Endothelial cell of umbilical vein (primary cell): Measurements from ENCODE around the gene CDK11B. TPM values are rescaled to one million over a fixed set of nuclear protein-coding genes. Genes with fewer than 3 reads are reported as not detected.
"Not testable (repeated sequence)": the region's sequence is repeated elsewhere in the genome, so short reads cannot be mapped to it uniquely, and the experiment has no call there.

Experiments used
- BruUV-seq: library from RNA; stranded (reverse); fragments of 400-500 nt; replicated peaks from 2 replicates; lab custom pipeline; 2021; lab: Mats Ljungman, UMichigan
- CTCF ChIA-PET: fragments of 300-600, 350-600 bp; sonication (Branson Sonifier 250); formaldehyde crosslinking; loops from one replicate; lab custom pipeline; 2021; ENCODE audit warnings: antibody characterized with exemption, inconsistent platforms; lab: Charles Lee
- POLR2A ChIA-PET: fragments of 300-600, 350-600 bp; sonication (Branson Sonifier 250); formaldehyde crosslinking; loops from one replicate; lab custom pipeline; 2021; ENCODE audit warnings: antibody characterized with exemption, inconsistent platforms; lab: Charles Lee
- DNase-seq: peaks from one replicate; pipeline ENCODE4 v3.0.0-alpha.2; 2011; ENCODE audit warnings: low read depth, low spot score
- FAIRE-seq: peaks from 2 replicates; lab custom pipeline; 2011; peaks lifted over from hg19 to GRCh38; lab: Jason Lieb, UNC
- H2AFZ ChIP-seq: 2 replicates; pipeline ENCODE4 v1.6.0; 2012; ENCODE audit warnings: low read depth, low read length, control low read depth, inconsistent platforms
- H3K27ac ChIP-seq: 2 replicates; pipeline ENCODE4 v1.5.1; 2011; ENCODE audit warnings: low read depth, mild to moderate bottlenecking, control low read depth, low read length, moderate library complexity; ENCODE audit not compliant: insufficient read depth
- H3K27me3 ChIP-seq, 2 experiments: 2 replicates each; pipeline versions ENCODE4 v1.6.0 to v1.6.1; 2011; ENCODE audit warnings: low read length in 2 of 2, mixed read lengths in 1 of 2; ENCODE audit not compliant: control insufficient read depth in 2 of 2, insufficient read depth in 2 of 2
- H3K36me3 ChIP-seq, 2 experiments: 2 replicates in 1 of 2; 3 replicates in 1 of 2; pipeline ENCODE4 v1.5.1; 2011; ENCODE audit warnings: low read length in 2 of 2, mild to moderate bottlenecking in 1 of 2, moderate library complexity in 1 of 2; ENCODE audit not compliant: control insufficient read depth in 2 of 2, insufficient read depth in 2 of 2; ENCODE audit errors: extremely low read depth in 1 of 2
- H3K4me1 ChIP-seq: 3 replicates; pipeline ENCODE4 v1.5.1; 2011; ENCODE audit warnings: mild to moderate bottlenecking, low read length; ENCODE audit not compliant: control insufficient read depth, insufficient read depth; ENCODE audit errors: extremely low read depth
- H3K4me2 ChIP-seq: 2 replicates; pipeline ENCODE4 v1.6.1; 2011; ENCODE audit warnings: low read length, control low read depth, mixed read lengths; ENCODE audit not compliant: insufficient read depth
- H3K4me3 ChIP-seq, 3 experiments: fragments of 200-600 bp in 1 of 3; sonication (generic), shearing (Covaris generic) in 1 of 3; replicated peaks in 1 of 3; 2 replicates each; pipeline ENCODE4 v1.5.1; 2011 to 2016; ENCODE audit warnings: control low read depth in 3 of 3, low read length in 3 of 3, mild to moderate bottlenecking in 2 of 3, inconsistent platforms in 1 of 3, low read depth in 1 of 3, moderate library complexity in 1 of 3; ENCODE audit not compliant: insufficient read depth in 1 of 3
- H3K79me2 ChIP-seq: 2 replicates; pipeline ENCODE4 v1.6.0; 2012; ENCODE audit warnings: low read length, inconsistent platforms; ENCODE audit not compliant: control insufficient read depth, insufficient read depth
- H3K9ac ChIP-seq: replicated peaks from 2 replicates; pipeline ENCODE3; 2011; ENCODE audit warnings: low read length, control low read depth; ENCODE audit not compliant: insufficient read depth; ENCODE audit errors: extremely low read depth
- H3K9me1 ChIP-seq: replicated peaks from 3 replicates; pipeline ENCODE4 v1.6.0; 2011; ENCODE audit warnings: mild to moderate bottlenecking, low read length; ENCODE audit not compliant: control insufficient read depth, insufficient read depth; ENCODE audit errors: extremely low read depth
- H3K9me3 ChIP-seq: replicated peaks from 2 replicates; pipeline ENCODE4 v1.5.1; 2012; ENCODE audit warnings: low read length, inconsistent platforms; ENCODE audit not compliant: control insufficient read depth, insufficient read depth
- H4K20me1 ChIP-seq: replicated peaks from 2 replicates; pipeline ENCODE3; 2011; ENCODE audit warnings: mild to moderate bottlenecking, low read length; ENCODE audit not compliant: control insufficient read depth, insufficient read depth; ENCODE audit errors: extremely low read depth
- dilution Hi-C: fragments of 300-500 bp; cut with MboI; formaldehyde crosslinking; loops from one replicate; pipeline ENCODE4 v1.15.0; 2019; ENCODE audit warnings: low sequenced_read_pairs; ENCODE audit not compliant: extremely low pct_ligation_motif_present
- intact Hi-C: fragments of 100-400 bp; cut with micrococcal nuclease; formaldehyde crosslinking; loops from one replicate; pipeline ENCODE4 v1.10.0; 2022
- polyA plus RNA-seq, 4 experiments: library from polyadenylated mRNA; depleted of rRNA in 3 of 4; stranded (reverse) in 3 of 4; unstranded in 1 of 4; fragments of >200 nt; gene quantifications; 2 replicates each; pipeline versions ENCODE4 v1.2.1 to v1.2.3, GENCODE V29; 2011 to 2012; ENCODE audit warnings: missing spikeins in 1 of 4
- total RNA-seq: library from RNA; stranded (reverse); gene quantifications from 2 replicates; pipeline ENCODE4 v1.2.3, GENCODE V29; 2021

CDK11B gene
- total and polyA plus RNA-seq, 2 donors (not counting 3 experiments of a cell fraction or from before 2014, with no cell fraction given): 16.4 to 32.0 TPM

DNA sequence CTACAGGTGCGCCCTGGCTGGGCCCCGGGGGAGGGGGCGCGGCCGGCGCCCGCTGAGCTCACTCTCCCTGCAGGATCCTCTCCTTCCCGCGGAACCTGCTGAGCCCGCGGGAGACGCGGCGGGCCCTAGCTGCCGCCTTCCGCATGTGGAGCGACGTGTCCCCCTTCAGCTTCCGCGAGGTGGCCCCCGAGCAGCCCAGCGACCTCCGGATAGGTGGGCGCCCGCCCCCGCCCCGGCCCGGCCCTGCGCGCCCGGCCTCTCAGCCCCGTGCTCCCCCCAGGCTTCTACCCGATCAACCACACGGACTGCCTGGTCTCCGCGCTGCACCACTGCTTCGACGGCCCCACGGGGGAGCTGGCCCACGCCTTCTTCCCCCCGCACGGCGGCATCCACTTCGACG, 41.3 kb upstream of the CDK11B start:
- H3K9me1 ChIP-seq, H3K36me3 ChIP-seq, H3K9me3 ChIP-seq, H3K4me2 ChIP-seq, CTCF ChIA-PET, DNase-seq, H2AFZ ChIP-seq, H3K79me2 ChIP-seq, BruUV-seq, H3K4me1 ChIP-seq, H3K9ac ChIP-seq, H3K27me3 ChIP-seq, FAIRE-seq, POLR2A ChIA-PET, dilution Hi-C loops, intact Hi-C loops, H3K4me3 ChIP-seq, H3K27ac ChIP-seq, H4K20me1 ChIP-seq: not testable (repeated sequence)

DNA sequence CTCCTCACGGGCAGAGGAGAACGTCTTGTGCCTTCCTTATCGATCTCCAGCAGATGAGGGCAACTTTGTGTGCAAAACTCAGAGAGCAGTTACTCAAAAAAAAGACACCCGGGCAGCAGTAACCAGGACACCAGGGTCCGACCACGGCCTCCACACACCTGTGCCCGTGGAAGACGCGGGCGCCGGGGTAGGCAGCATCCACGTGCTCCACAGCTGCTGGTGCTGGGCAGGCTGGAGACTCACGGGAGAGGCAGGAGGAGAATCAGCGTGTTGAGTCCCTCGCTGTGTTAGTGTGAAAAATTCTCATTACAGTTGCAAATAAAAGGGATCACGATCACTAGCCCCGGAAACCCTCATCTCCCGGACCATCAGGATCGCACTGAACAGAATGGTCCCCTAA, 40.3 kb upstream of the CDK11B start:
- H3K79me2 ChIP-seq, H3K4me1 ChIP-seq, H3K36me3 ChIP-seq, CTCF ChIA-PET, DNase-seq, H3K4me2 ChIP-seq, H3K9ac ChIP-seq, H3K27me3 ChIP-seq, H3K9me3 ChIP-seq, FAIRE-seq, H4K20me1 ChIP-seq, H3K9me1 ChIP-seq, BruUV-seq, H3K27ac ChIP-seq, H3K4me3 ChIP-seq, POLR2A ChIA-PET, dilution Hi-C loops, H2AFZ ChIP-seq: not testable (repeated sequence)
- intact Hi-C loops: loop anchor here (10.0 kb wide), 1 partner anchor 46 kb away; no protein-coding TSS in a partner anchor

DNA sequence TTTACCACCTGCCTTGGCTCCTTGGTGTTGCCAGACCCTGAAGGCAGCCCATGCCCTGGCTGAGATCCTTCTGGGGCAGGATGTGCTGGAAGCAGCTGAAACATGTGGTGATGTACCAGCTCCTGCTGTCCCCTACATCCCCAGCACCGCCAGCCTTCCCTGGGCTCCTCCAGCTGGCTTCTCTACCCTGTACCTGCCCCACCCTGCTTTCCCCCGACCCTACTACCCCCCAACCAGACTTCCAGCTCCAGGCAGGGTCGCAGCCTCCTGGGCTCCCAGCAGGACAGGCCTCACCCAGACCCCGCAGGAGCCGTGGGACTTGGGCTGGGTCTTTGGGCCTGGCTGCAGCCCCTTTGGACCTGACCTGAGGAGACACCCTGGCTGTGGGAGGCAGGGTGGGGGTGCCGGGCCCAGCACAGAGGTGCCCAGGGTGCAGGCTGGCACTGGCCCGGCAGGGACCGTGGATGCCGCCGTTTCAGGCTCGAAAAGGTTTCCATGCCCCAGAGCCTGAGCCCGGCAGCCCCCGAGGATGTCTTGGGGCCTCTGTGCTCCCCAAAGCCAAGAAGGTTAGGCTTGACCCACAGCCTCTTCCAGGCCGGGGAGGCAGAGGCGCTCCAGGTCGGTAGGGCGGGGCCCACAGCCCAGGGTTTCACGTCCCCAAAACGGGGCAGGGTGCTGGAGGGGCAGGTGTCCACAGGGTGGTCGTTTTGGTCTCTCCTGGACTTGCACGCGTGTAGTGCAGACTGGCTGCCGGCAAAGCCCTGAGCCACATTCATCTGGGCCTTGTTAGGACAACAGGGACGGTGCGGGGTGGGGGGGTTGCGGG, 38.8 kb upstream of the CDK11B start:
- H3K4me3 ChIP-seq, dilution Hi-C loops, H3K9me1 ChIP-seq, DNase-seq, BruUV-seq, H3K27me3 ChIP-seq, H4K20me1 ChIP-seq, H3K4me2 ChIP-seq, H3K36me3 ChIP-seq, H3K27ac ChIP-seq, POLR2A ChIA-PET, H3K4me1 ChIP-seq, H2AFZ ChIP-seq, H3K9ac ChIP-seq, H3K9me3 ChIP-seq, FAIRE-seq, H3K79me2 ChIP-seq: not testable (repeated sequence)
- CTCF ChIA-PET: interaction anchor here (0.6 kb wide), 1 partner anchor 32 kb away, joined by 5 read pairs; no protein-coding TSS in a partner anchor
- intact Hi-C loops: loop anchor here (10.0 kb wide), 1 partner anchor 47 kb away; no protein-coding TSS in a partner anchor
